Ishikawa (cell line): ENCODE measurements around the gene WDR64.

Experiments
- CEBPB ChIP-seq: IDR thresholded peaks from 2 replicates; pipeline ENCODE4 v1.6.1; 2012
- CREB1 ChIP-seq: IDR thresholded peaks from 2 replicates; pipeline ENCODE4 v1.6.1; 2012; ENCODE audit warnings: low read depth
- EGR1 ChIP-seq: IDR thresholded peaks from 2 replicates; pipeline ENCODE4 v1.6.1; 2012
- EP300 ChIP-seq: IDR thresholded peaks from 2 replicates; pipeline ENCODE4 v1.6.1; 2012; ENCODE audit warnings: borderline replicate concordance
- FOXM1 ChIP-seq: IDR thresholded peaks from 2 replicates; pipeline ENCODE4 v1.6.1; 2012; ENCODE audit warnings: low read depth, borderline replicate concordance
- NFIC ChIP-seq: IDR thresholded peaks from 2 replicates; pipeline ENCODE4 v1.6.1; 2012
- RAD21 ChIP-seq: IDR thresholded peaks from 2 replicates; pipeline ENCODE4 v1.6.1; 2012; ENCODE audit warnings: low read depth
- REST ChIP-seq: IDR thresholded peaks from 2 replicates; pipeline ENCODE4 v1.6.1; 2012; ENCODE audit warnings: low read depth, mild to moderate bottlenecking
- TAF1 ChIP-seq: IDR thresholded peaks from 2 replicates; pipeline ENCODE4 v1.6.1; 2012; ENCODE audit warnings: low read depth, mild to moderate bottlenecking
- TCF12 ChIP-seq: IDR thresholded peaks from 2 replicates; pipeline ENCODE4 v1.6.1; 2012; ENCODE audit warnings: low read depth
- TEAD4 ChIP-seq: IDR thresholded peaks from 2 replicates; pipeline ENCODE4 v1.6.1; 2012
- YY1 ChIP-seq: IDR thresholded peaks from 2 replicates; pipeline ENCODE4 v1.6.1; 2012; ENCODE audit warnings: low read depth
- ZBTB7A ChIP-seq: IDR thresholded peaks from 2 replicates; pipeline ENCODE4 v1.6.1; 2012; ENCODE audit warnings: low read depth
- TF ChIP-seq, protein P1 (sequence below): IDR thresholded peaks from 2 replicates; pipeline ENCODE4 v1.6.1; 2012
- TF ChIP-seq, protein P2 (sequence below): IDR thresholded peaks from 2 replicates; pipeline ENCODE4 v1.6.1; 2012

The WDR64 gene

GRCh38 chr1:241638909-241639622 is 13.0 kb upstream of the WDR64 start:
- TF ChIP-seq TAF1 (no peak), EP300 (no peak), NFIC (no peak), YY1 (no peak), EGR1 (no peak), TEAD4 (no peak), FOXM1 (no peak), RAD21 (no peak), CEBPB (no peak), ZBTB7A (no peak), CREB1 (no peak), TCF12 (no peak), REST (no peak)
- TF ChIP-seq, protein P1, sequence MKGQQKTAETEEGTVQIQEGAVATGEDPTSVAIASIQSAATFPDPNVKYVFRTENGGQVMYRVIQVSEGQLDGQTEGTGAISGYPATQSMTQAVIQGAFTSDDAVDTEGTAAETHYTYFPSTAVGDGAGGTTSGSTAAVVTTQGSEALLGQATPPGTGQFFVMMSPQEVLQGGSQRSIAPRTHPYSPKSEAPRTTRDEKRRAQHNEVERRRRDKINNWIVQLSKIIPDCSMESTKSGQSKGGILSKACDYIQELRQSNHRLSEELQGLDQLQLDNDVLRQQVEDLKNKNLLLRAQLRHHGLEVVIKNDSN, result no peak
- TF ChIP-seq, protein P2, sequence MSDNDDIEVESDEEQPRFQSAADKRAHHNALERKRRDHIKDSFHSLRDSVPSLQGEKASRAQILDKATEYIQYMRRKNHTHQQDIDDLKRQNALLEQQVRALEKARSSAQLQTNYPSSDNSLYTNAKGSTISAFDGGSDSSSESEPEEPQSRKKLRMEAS, result no peak

DNA sequence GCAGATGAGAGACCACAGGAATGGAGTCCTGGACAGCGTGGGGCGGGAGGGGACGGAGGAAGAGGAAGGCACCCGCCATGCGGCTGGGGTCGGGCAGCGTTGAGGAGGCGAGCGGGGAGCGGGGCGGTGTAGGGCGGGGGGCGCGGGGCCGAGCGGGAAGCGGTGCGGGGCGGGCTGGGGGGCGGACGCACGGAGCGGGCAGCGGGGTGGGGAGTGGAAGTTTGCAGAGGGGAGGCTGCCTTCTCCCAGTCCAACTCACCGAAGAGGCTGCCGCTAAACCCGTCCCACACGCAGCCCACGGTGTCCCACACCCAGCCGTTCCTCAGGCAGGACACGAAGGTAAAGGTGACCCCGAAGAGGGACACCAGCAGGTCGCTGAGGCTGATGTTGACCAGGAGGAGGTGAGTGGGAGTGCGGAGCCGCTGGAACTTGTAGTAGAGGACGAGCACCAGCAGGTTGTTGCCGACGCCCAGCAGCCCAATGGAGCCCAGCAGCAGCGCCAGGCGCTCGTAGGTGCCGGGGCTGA is 12.4 kb upstream of the WDR64 start:
- TF ChIP-seq NFIC, result no peak
- TF ChIP-seq, protein P2, result peak; percentile 43; the same call in 1 of the 2 replicates

DNA sequence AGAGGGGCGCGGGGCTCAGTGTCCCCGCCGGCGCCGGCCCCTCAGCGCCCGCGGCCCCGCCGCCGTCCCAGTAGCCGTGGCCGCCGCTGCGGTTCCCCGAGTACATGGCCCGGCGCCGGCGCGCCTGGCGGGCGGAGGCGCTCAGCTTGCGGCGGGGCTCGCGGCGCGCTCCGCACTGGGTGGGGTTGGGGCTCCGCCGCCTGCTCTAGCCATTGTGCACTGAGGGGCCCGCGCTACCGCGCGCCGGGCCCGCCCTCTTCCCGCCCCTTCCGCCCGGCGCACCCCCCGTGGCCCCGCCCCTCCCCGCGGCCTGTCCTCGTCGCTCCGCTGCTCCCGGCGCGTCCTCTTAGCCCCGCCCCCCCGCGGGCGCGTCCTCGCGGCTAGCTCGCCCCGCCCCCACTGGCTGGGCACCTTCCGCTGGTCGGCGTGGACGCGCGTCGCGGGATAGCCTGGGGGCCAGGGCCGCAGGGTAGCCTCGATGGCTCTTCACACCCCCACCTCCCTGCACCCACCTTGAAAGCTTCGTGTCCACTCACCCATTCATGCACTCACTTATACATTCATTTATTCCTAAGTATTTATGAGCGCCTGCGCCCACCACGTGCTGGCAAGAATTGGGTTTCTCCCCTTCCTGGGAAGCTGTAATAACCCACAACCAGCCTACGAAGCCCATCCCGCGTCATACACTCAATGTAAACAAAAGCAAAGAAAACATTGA is 11.8 kb upstream of the WDR64 start, which contains the start of the genes CHML and OPN3:
TSS of gene CHML (minus strand) at position 221 of the 718 bp plus-strand sequence. CDS start 4,603 bp downstream, outside the sequence.
TSS of gene OPN3 (minus strand) at position 221 of the 718 bp plus-strand sequence. CDS start at position 106, 115 bp downstream.
- TF ChIP-seq FOXM1 (no peak), TAF1 (peak; percentile 57; the same call in 1 of the 2 replicates), CREB1 (no peak), CEBPB (no peak)
- TF ChIP-seq, protein P1, result no peak
- TF ChIP-seq, protein P2, result peak; percentile 61

GRCh38 chr1:241640867-241641622 is 11.0 kb upstream of the WDR64 start:
- TF ChIP-seq TCF12 (no peak), TEAD4 (no peak), FOXM1 (no peak), CREB1 (no peak), CEBPB (no peak), EP300 (no peak), RAD21 (no peak)
- TF ChIP-seq, protein P1, result no peak

GRCh38 chr1:241641773-241642592 is 10.1 kb upstream of the WDR64 start:
- TF ChIP-seq, protein P2, result no peak
- TF ChIP-seq EP300, result no peak
- no peak for TF ChIP-seq ZBTB7A
